A549 (cell line): ENCODE measurements around the gene SCGB1C1. TPM values are rescaled to one million over a fixed set of nuclear protein-coding genes. Genes with fewer than 3 reads are reported as not detected.

Experiments used
- ATAC-seq, 2 experiments: fragments of 200-7000 bp in 1 of 2; fragments of >200 bp in 1 of 2; cut with Nextera tagmentation in 1 of 2; cut with Tn5 transposase in 1 of 2; 3 replicates each; pipeline versions ENCODE4 v1.8.0 to v1.9.1; 2018 to 2020; ENCODE audit warnings: mild to moderate bottlenecking in 1 of 2, moderate library complexity in 1 of 2
- CTCF ChIA-PET: fragments of 300-600 bp; sonication (Branson Sonifier 250); formaldehyde crosslinking; extraction: SDS; loops from one replicate; lab custom pipeline; 2021; ENCODE audit warnings: antibody characterized with exemption, inconsistent platforms; lab: Yijun Ruan, JAX
- POLR2A ChIA-PET: fragments of 350-600 bp; formaldehyde crosslinking; extraction: SDS; loops from one replicate; lab custom pipeline; 2021; ENCODE audit warnings: antibody characterized with exemption, inconsistent platforms; lab: Yijun Ruan, JAX
- DNase-seq, 2 experiments: peaks; one replicate each; pipeline versions ENCODE4 v3.0.0 to v3.0.0-alpha.2; 2011 to 2016; ENCODE audit warnings: low read depth in 1 of 2, low spot score in 1 of 2
- FAIRE-seq: peaks from 2 replicates; lab custom pipeline; 2011; peaks lifted over from hg19 to GRCh38; lab: Jason Lieb, UNC
- H3K27ac ChIP-seq, 2 experiments: fragments of >200 bp; sonication (Bioruptor Twin); formaldehyde crosslinking; 3 replicates each; pipeline ENCODE4 v1.5.1; 2016 to 2017
- H3K4me1 ChIP-seq: fragments of >200 bp; sonication (Bioruptor Twin); formaldehyde crosslinking; 3 replicates; pipeline ENCODE4 v1.6.1; 2016
- H3K4me2 ChIP-seq: fragments of >200 bp; sonication (Bioruptor Twin); formaldehyde crosslinking; 3 replicates; pipeline ENCODE4 v1.6.1; 2016
- H3K4me3 ChIP-seq: fragments of >200 bp; sonication (Bioruptor Twin); formaldehyde crosslinking; 3 replicates; pipeline ENCODE4 v1.5.1; 2016
- H3K9me3 ChIP-seq: fragments of >200 bp; sonication (Bioruptor Twin); formaldehyde crosslinking; 3 replicates; pipeline ENCODE4 v1.6.1; 2016
- ATOH8 ChIP-seq: fragments of 250-450 bp; sonication (Bioruptor Pico); IDR thresholded peaks from 2 replicates; pipeline ENCODE4 v1.5.0; 2020; ENCODE audit warnings: low read depth, mild to moderate bottlenecking, moderate library complexity
- BCL3 ChIP-seq: fragments of >200 bp; sonication (Bioruptor Twin); formaldehyde crosslinking; IDR thresholded peaks from 3 replicates; pipeline ENCODE4 v1.6.1; 2016
- CBX8 ChIP-seq: fragments of 200-600 bp; sonication (generic); IDR thresholded peaks from 2 replicates; pipeline ENCODE4 v1.6.1; 2016
- CHD4 ChIP-seq: fragments of 200-600 bp; sonication (generic); IDR thresholded peaks from 2 replicates; pipeline ENCODE4 v1.6.1; 2016; ENCODE audit warnings: antibody characterized with exemption, mild to moderate bottlenecking, borderline replicate concordance
- E2F6 ChIP-seq: IDR thresholded peaks from 2 replicates; pipeline ENCODE4 v1.6.1; 2012; ENCODE audit warnings: low read depth, borderline replicate concordance
- EP300 ChIP-seq, 2 experiments: fragments of >200 bp; sonication (Bioruptor Twin); formaldehyde crosslinking; IDR thresholded peaks; 2 replicates in 1 of 2; 3 replicates in 1 of 2; pipeline ENCODE4 v1.6.1; 2016 to 2017
- FOSB ChIP-seq: fragments of 250-450 bp; sonication (Bioruptor Pico); IDR thresholded peaks from 2 replicates; pipeline ENCODE4 v1.5.0; 2020; ENCODE audit warnings: mild to moderate bottlenecking, moderate library complexity
- FOXS1 ChIP-seq: fragments of 250-450 bp; sonication (Bioruptor Pico); IDR thresholded peaks from 2 replicates; pipeline ENCODE4 v1.5.0; 2020; ENCODE audit warnings: mild to moderate bottlenecking, moderate library complexity
- GATA3 ChIP-seq: IDR thresholded peaks from 2 replicates; pipeline ENCODE4 v1.6.1; 2012; ENCODE audit warnings: borderline replicate concordance
- HDAC2 ChIP-seq: fragments of 200-600 bp; sonication (generic); IDR thresholded peaks from 2 replicates; pipeline ENCODE4 v1.6.1; 2016
- HOXB13 ChIP-seq: fragments of 250-450 bp; sonication (Bioruptor Pico); IDR thresholded peaks from 2 replicates; pipeline ENCODE4 v1.5.0; 2020; ENCODE audit warnings: low read depth, mild to moderate bottlenecking, moderate library complexity
- JUN ChIP-seq, 2 experiments: fragments of >200 bp; sonication (Bioruptor Twin); formaldehyde crosslinking; IDR thresholded peaks; 2 replicates in 1 of 2; 3 replicates in 1 of 2; pipeline ENCODE4 v1.6.1; 2016 to 2017
- JUNB ChIP-seq: fragments of >200 bp; sonication (Bioruptor Twin); formaldehyde crosslinking; IDR thresholded peaks from 2 replicates; pipeline ENCODE4 v1.6.1; 2016
- MYC ChIP-seq: IDR thresholded peaks from 2 replicates; pipeline ENCODE4 v1.6.1; 2012; ENCODE audit warnings: mild to moderate bottlenecking, inconsistent platforms, low read length, improper control_type of control experiment, borderline replicate concordance
- NPAS2 ChIP-seq: fragments of 250-450 bp; sonication (Bioruptor Pico); IDR thresholded peaks from 2 replicates; pipeline ENCODE4 v1.8.0; 2022; ENCODE audit warnings: mild to moderate bottlenecking, moderate library complexity, borderline replicate concordance
- NR3C1 ChIP-seq: fragments of >200 bp; sonication (Bioruptor Twin); formaldehyde crosslinking; IDR thresholded peaks from 3 replicates; pipeline ENCODE4 v1.6.1; 2017
- RAD21 ChIP-seq, 2 experiments: fragments of >200 bp in 1 of 2; sonication (Bioruptor Twin) in 1 of 2; formaldehyde crosslinking in 1 of 2; IDR thresholded peaks in 1 of 2; conservative IDR thresholded peaks in 1 of 2; 2 replicates in 1 of 2; 3 replicates in 1 of 2; pipeline ENCODE4 v1.6.1; 2012 to 2018; ENCODE audit warnings: inconsistent platforms in 1 of 2
- RARB ChIP-seq: fragments of 250-450 bp; sonication (Bioruptor Pico); IDR thresholded peaks from 2 replicates; pipeline ENCODE4 v1.8.0; 2021; ENCODE audit warnings: mild to moderate bottlenecking, moderate library complexity
- RCOR1 ChIP-seq: fragments of 150-350 bp; IDR thresholded peaks from 2 replicates; pipeline ENCODE4 v1.6.1; 2014; ENCODE audit warnings: antibody characterized with exemption, low read length, low read depth
- RFX5 ChIP-seq: fragments of 450-650 bp; IDR thresholded peaks from 2 replicates; pipeline ENCODE4 v1.7.1; 2014; ENCODE audit warnings: antibody characterized with exemption, mild to moderate bottlenecking, moderate library complexity
- RNF2 ChIP-seq: fragments of 200-600 bp; sonication (generic); IDR thresholded peaks from 2 replicates; pipeline ENCODE4 v1.6.1; 2016; ENCODE audit warnings: low read depth, mild to moderate bottlenecking, antibody characterized with exemption, moderate library complexity, borderline replicate concordance
- SREBF2 ChIP-seq: fragments of 450-650 bp; IDR thresholded peaks from 2 replicates; pipeline ENCODE4 v1.6.1; 2014; ENCODE audit warnings: mild to moderate bottlenecking, moderate library complexity
- USF2 ChIP-seq: fragments of 450-650 bp; IDR thresholded peaks from 2 replicates; pipeline ENCODE4 v1.6.1; 2014; ENCODE audit warnings: antibody characterized with exemption
- ZC3H11A ChIP-seq: fragments of 450-650 bp; IDR thresholded peaks from 2 replicates; pipeline ENCODE4 v1.6.1; 2014; ENCODE audit warnings: antibody characterized with exemption, mild to moderate bottlenecking
- ZNF302 ChIP-seq: fragments of 250-450 bp; sonication (Bioruptor Pico); IDR thresholded peaks from 2 replicates; pipeline ENCODE4 v1.9.0; 2021; ENCODE audit warnings: inconsistent platforms, mild to moderate bottlenecking, moderate library complexity
- WGBS: methylation state at CpG from one replicate; pipeline ENCODE4 v1.1.6; 2017; ENCODE audit errors: missing lambda C conversion rate; 5-methylcytosine and 5-hydroxymethylcytosine counted together
- polyA plus RNA-seq, 4 experiments: library from polyadenylated mRNA; depleted of rRNA in 3 of 4; stranded (reverse); fragments of >200 nt; fragmentation: RNase III in 1 of 4; extraction: RNeasy Plus Mini Kit Qiagen cat#74134 plus additional on column Dnase treatment in 1 of 4; gene quantifications; 2 replicates in 3 of 4; 3 replicates in 1 of 4; pipeline ENCODE4 v1.2.3, GENCODE V29; 2011 to 2017

The SCGB1C1 gene
- polyA plus RNA-seq, 2 of the 4 experiments (the other 2 are of a cell fraction): not detected

- TF ChIP-seq RCOR1: no peak
- TF ChIP-seq, all 56 proteins: peak for 0
Observed at GRCh38 chr11:223026-223789, 30.3 kb downstream of the SCGB1C1 start (continued).

GRCh38 chr11:223884-224283 lies 31.0 kb downstream of the SCGB1C1 start:
- DNase-seq (no peak), ATAC-seq (no peak)
- no peak overlapping the region for H3K4me2 ChIP-seq
- CTCF ChIA-PET: interaction anchor here (1.0 kb wide), 1 partner anchor 8 kb away, joined by 3 read pairs; no protein-coding TSS in a partner anchor
- 96% methylated on average over 6 of the region's 9 CpGs for WGBS
- no peaks in the 10 kb centered on the region for H3K9me3 ChIP-seq
- H3K4me1 ChIP-seq: no peaks in the 10 kb centered on the region
- H3K27ac ChIP-seq: no peak overlapping the region
- POLR2A ChIA-PET: no interaction called here
- no peak for TF ChIP-seq GATA3
- no peak for TF ChIP-seq ZC3H11A
- TF ChIP-seq NR3C1: no peak
- no peak for TF ChIP-seq CHD4
- TF ChIP-seq USF2: no peak
- TF ChIP-seq FOXS1 (CRISPR knock-in tag): no peak
- no peak for TF ChIP-seq RNF2
- TF ChIP-seq, all 56 proteins: peak for 0
- H3K4me3 ChIP-seq: no peak overlapping the region
- no peak for FAIRE-seq

GRCh38 chr11:224424-224823 lies 31.5 kb downstream of the SCGB1C1 start:
- FAIRE-seq: no peak
- H3K4me3 ChIP-seq: no peak overlapping the region
- TF ChIP-seq MYC: no peak
- no peak for TF ChIP-seq CHD4
- TF ChIP-seq ZNF302 (CRISPR knock-in tag): no peak
- TF ChIP-seq CBX8: no peak
- no peak for TF ChIP-seq HDAC2
- no peak for TF ChIP-seq ATOH8
- no peak for TF ChIP-seq SREBF2
- no peak for TF ChIP-seq RARB (CRISPR knock-in tag)
- TF ChIP-seq NR3C1: no peak
- TF ChIP-seq RFX5: no peak
- no peak for TF ChIP-seq ZC3H11A
- TF ChIP-seq E2F6: no peak
- TF ChIP-seq JUNB: no peak
- no peak for TF ChIP-seq NPAS2
- no peak for TF ChIP-seq BCL3
- TF ChIP-seq HOXB13: no peak
- no peak for TF ChIP-seq JUN (IDR thresholded peaks at IDR 0.05)
- TF ChIP-seq FOSB (CRISPR knock-in tag): no peak
- TF ChIP-seq RAD21 (conservative IDR thresholded peaks at IDR 0.05 in 1 of 2, IDR thresholded peaks at IDR 0.05 in 1 of 2): no peak
- no peak for TF ChIP-seq EP300 (IDR thresholded peaks at IDR 0.05)
- TF ChIP-seq, all 56 proteins: peak for 0
- DNase-seq (no peak), ATAC-seq (no peak)
- POLR2A ChIA-PET: no interaction called here
- H3K27ac ChIP-seq: no peak overlapping the region
- no peaks in the 10 kb centered on the region for H3K4me1 ChIP-seq
- CTCF ChIA-PET: interaction anchor here (0.6 to 1.0 kb wide), 2 partner anchors 8 to 95 kb away, joined by 3 read pairs; no protein-coding TSS in a partner anchor
- H3K4me2 ChIP-seq: no peak overlapping the region
- WGBS: 97% methylated on average over 7 of the region's 7 CpGs
- H3K9me3 ChIP-seq: no peaks in the 10 kb centered on the region
